Erythroblast (primary cell): ENCODE data around the gene AMT.

Experiments
- GATA1 ChIP-seq: IDR thresholded peaks from 2 replicates; pipeline ENCODE4 v1.6.1; 2011; ENCODE audit warnings: low read depth, mild to moderate bottlenecking, control low read depth, low read length, moderate library complexity
- POLR2A ChIP-seq: IDR thresholded peaks from 2 replicates; pipeline ENCODE4 v1.6.1; 2011; ENCODE audit warnings: mild to moderate bottlenecking, low read length

- TF ChIP-seq POLR2A (no peak), GATA1 (no peak)
Observed at GRCh38 chr3:49424816-49425215, 2.5 kb upstream of the AMT start.
